Measurements from ENCODE around the gene ECHDC1.

The ECHDC1 gene

GRCh38 chr6:127298475-127298874, 44.9 kb downstream of the ECHDC1 start:
- TF ChIP-seq CREB1 (IDR thresholded peaks at IDR 0.05; ENCODE audit: low read depth): no peak
- no peak for TF ChIP-seq EGR1 (IDR thresholded peaks at IDR 0.05)
- TF ChIP-seq CEBPB (IDR thresholded peaks at IDR 0.05): no peak
- no peak for TF ChIP-seq EP300 (IDR thresholded peaks at IDR 0.05; ENCODE audit: borderline replicate concordance)

- TF ChIP-seq TCF12 (IDR thresholded peaks at IDR 0.05; ENCODE audit: low read depth): no peak
- no peak for TF ChIP-seq NFIC (IDR thresholded peaks at IDR 0.05)
- no peak for TF ChIP-seq RAD21 (IDR thresholded peaks at IDR 0.05; ENCODE audit: low read depth)
- no peak for TF ChIP-seq MAX (IDR thresholded peaks at IDR 0.05)
- TF ChIP-seq EP300 (IDR thresholded peaks at IDR 0.05; ENCODE audit: borderline replicate concordance): no peak
- TF ChIP-seq ZBTB7A (IDR thresholded peaks at IDR 0.05; ENCODE audit: low read depth): no peak
- no peak for TF ChIP-seq REST (IDR thresholded peaks at IDR 0.05; ENCODE audit: low read depth)
- no peak for TF ChIP-seq YY1 (IDR thresholded peaks at IDR 0.05; ENCODE audit: low read depth)
Observed at GRCh38 chr6:127297502-127298070, 45.8 kb downstream of the ECHDC1 start.

- TF ChIP-seq CEBPB (IDR thresholded peaks at IDR 0.05) (no peak), YY1 (IDR thresholded peaks at IDR 0.05; ENCODE audit: low read depth) (no peak), NFIC (IDR thresholded peaks at IDR 0.05) (no peak), RAD21 (IDR thresholded peaks at IDR 0.05; ENCODE audit: low read depth) (no peak), TEAD4 (IDR thresholded peaks at IDR 0.05) (no peak), TCF12 (IDR thresholded peaks at IDR 0.05; ENCODE audit: low read depth) (no peak), MAX (IDR thresholded peaks at IDR 0.05) (no peak), REST (IDR thresholded peaks at IDR 0.05; ENCODE audit: low read depth) (no peak), ZBTB7A (IDR thresholded peaks at IDR 0.05; ENCODE audit: low read depth) (no peak), USF1 (IDR thresholded peaks at IDR 0.05) (no peak)
Observed at GRCh38 chr6:127291495-127291894, 51.9 kb downstream of the ECHDC1 start.

- TF ChIP-seq REST (IDR thresholded peaks at IDR 0.05; ENCODE audit: low read depth): no peak
- no peak for TF ChIP-seq TEAD4 (IDR thresholded peaks at IDR 0.05)
- no peak for TF ChIP-seq FOXM1 (IDR thresholded peaks at IDR 0.05; ENCODE audit: borderline replicate concordance, low read depth)
- no peak for TF ChIP-seq CREB1 (IDR thresholded peaks at IDR 0.05; ENCODE audit: low read depth)
- no peak for TF ChIP-seq TCF12 (IDR thresholded peaks at IDR 0.05; ENCODE audit: low read depth)
- TF ChIP-seq MAX (IDR thresholded peaks at IDR 0.05): no peak
- TF ChIP-seq USF1 (IDR thresholded peaks at IDR 0.05): no peak
- no peak for TF ChIP-seq NFIC (IDR thresholded peaks at IDR 0.05)
- TF ChIP-seq EGR1 (IDR thresholded peaks at IDR 0.05): no peak
- no peak for TF ChIP-seq CEBPB (IDR thresholded peaks at IDR 0.05)
- no peak for TF ChIP-seq EP300 (IDR thresholded peaks at IDR 0.05; ENCODE audit: borderline replicate concordance)
- no peak for TF ChIP-seq ZBTB7A (IDR thresholded peaks at IDR 0.05; ENCODE audit: low read depth)
- no peak for TF ChIP-seq TAF1 (IDR thresholded peaks at IDR 0.05; ENCODE audit: low read depth)
- TF ChIP-seq RAD21 (IDR thresholded peaks at IDR 0.05; ENCODE audit: low read depth): no peak
- no peak for TF ChIP-seq YY1 (IDR thresholded peaks at IDR 0.05; ENCODE audit: low read depth)
Observed at GRCh38 chr6:127290391-127291265, 52.8 kb downstream of the ECHDC1 start.
